HG02870 (cell line): ENCODE results near the gene NACC2.
"Not testable (repeated sequence)": the region's sequence is repeated elsewhere in the genome, so short reads cannot be mapped to it uniquely, and the experiment has no call there.

Source experiments
- ATAC-seq: cut with Tn5 transposase; IDR thresholded peaks from one replicate; pipeline ENCODE4 v1.9.1; 2021; ENCODE audit warnings: mild to moderate bottlenecking, moderate library complexity; ENCODE audit not compliant: unreplicated experiment

NACC2 gene

GRCh38 chr9:136112541-136112940 is 17.5 kb upstream of the NACC2 start:
- no peak for ATAC-seq

DNA sequence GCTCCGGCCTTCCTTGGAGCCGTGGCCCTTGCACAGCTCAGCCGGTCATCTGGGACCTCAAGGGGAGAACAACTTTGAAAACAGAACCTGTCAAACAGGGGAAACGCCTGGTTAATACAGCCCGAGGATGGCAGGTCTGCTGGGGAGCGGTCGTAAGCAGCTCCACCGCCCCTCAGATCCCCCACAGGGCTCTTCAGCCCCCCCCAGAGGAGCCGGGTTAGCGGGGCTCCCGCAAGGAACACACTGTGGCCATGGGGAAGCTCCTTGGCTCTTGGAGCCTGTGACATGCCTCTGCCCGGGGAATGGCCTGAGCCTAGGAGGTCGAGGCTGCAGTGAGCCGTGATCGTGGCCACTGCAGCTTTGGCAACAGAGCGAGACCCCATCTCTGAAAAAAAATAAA is 16.8 kb upstream of the NACC2 start:
- ATAC-seq: no peak

DNA sequence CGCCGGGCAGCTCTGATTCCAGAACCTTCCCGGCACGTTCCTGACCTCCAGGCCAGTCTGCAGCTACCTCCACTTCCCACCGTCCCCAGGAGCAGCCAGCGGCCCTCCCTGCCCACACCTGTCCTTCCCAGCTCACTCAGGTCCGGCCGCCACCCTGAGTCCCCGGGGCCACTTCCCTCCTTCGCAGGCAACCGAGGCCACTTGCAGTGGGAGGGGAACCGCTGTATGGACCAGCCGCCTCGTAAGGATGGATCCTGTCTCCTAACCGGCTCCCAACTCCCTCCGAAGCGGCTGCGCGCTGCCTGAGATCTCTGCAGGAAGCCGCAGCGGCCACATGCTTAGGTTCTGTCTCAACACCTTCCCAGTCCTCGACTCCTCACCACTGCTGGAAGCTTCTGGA is 16.1 kb upstream of the NACC2 start:
- no peak for ATAC-seq

DNA sequence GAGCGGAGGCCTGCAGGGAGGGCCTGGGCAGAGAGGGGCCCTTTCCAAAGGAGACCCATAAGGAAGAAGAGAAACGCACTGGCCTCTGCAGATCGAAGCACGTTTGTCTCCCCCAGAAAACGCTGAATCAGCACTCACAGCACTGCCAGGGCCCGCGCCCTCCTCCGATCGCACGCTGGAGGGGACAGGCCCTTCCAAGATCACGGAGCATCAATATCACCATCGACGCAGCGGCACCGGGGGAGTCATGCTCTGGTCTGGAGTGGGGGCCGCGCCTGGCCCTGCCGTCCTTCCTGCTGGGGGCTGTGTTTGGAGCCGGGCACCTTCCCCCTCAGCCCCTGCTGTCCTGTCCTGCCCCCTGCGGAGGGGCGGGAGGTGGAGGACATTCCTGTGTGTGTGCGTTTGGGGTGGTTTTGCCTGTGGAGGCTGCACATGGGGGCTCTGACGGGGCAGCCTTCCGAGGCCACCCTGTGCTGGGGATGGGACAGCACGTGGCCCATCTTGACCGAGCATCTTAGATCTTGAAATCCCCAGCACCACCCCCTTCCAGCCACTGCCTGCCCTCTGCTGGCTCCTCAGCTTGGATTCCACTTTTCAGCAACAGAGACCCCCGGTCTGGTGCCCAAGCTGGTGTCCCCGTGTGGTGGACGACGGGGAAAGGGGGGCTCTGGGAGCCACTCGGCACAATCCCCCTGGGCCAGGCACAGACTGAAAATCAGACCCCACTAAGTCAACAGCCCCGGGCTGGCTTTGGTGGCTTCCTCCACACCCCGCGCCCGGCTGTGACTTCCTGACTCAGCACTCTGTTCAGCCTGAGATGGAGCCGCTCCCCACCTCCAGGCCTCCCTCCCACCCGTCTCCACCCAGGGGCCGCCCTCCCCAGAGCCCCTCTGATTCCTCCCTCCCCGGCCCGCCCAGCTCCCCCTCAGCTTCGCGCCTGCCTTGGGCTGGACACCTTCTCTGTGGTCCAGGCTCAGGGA is 15.3 kb upstream of the NACC2 start:
- no peak for ATAC-seq

DNA sequence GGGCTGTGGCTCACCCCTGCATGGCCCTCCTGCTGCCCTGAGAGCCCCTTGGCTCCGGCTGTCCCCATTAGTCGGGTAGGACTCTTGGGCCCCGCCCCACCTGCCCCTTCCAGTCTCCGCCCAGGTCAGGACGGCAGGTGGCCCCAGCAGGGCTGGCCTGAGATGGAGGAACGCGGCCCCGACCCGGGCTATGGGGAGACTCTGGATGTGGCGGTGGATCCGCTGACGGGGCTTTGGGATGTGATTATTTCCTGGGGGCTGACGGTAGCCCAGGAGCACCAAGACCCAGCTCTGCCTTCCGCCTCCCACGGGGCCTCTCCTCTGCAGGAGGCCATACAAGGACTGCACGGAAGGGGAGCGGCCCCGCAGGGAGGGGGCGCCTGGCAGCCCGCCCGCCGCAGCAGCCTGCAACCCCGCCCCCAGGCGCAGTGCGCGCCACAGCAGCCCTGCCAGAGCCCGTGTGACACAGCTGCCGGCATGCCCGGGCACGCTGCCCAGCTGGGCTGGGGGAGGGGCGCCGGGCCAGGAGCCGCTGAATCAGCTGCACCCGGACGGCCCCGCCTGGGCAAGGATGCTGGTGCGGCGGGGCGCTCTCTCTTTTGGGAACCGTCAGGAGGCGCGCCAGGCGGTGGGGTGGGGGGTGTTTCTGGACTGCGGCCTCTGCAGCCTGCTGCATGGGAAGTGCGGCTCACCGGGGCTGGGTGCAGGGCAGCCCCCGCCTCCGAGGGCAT is 14.4 kb upstream of the NACC2 start:
- ATAC-seq: peak; percentile 75

GRCh38 chr9:136108648-136109266 is 13.7 kb upstream of the NACC2 start:
- ATAC-seq: no peak

GRCh38 chr9:136107953-136108647 is 13.0 kb upstream of the NACC2 start:
- no peak for ATAC-seq

- ATAC-seq: no peak
Observed at GRCh38 chr9:136107155-136107952, 12.3 kb upstream of the NACC2 start.

- no peak for ATAC-seq
Observed at GRCh38 chr9:136105398-136106135, 10.5 kb upstream of the NACC2 start.

DNA sequence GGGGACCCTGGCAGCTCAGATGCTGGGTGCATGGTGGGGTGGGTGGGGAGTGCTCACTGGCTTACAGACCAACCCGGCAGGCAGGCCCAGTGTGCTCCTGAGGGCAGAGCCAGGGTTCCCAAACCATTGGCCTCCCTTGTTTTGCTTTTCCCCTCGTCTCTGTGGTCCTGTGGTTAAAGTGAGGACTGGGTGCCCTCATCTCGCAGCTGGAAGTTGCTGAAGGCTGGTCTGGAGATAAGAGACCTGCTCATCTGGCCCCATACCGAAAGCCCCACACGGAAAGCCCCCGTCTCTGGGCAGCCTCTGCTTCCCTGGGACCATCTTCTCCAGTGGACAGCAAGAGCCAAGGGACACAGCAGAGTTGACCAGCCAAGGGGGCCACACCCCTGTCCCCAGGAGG is 9.8 kb upstream of the NACC2 start:
- no peak for ATAC-seq

DNA sequence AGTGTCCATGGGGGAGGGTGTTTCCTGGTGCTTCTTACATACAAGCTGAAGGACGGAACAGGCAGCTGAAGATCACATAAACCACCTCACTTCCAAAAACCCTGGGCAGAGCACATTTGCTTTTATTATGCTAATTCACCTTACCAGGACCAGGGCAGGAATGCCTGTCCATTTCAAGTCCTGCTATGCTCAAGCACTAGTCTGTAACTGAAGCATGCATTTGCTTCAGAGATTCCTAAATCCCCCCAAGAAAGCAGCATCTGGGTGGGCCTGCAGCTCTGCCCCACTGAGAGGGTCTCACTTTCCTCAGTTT is 9.4 kb upstream of the NACC2 start:
- ATAC-seq: no peak

DNA sequence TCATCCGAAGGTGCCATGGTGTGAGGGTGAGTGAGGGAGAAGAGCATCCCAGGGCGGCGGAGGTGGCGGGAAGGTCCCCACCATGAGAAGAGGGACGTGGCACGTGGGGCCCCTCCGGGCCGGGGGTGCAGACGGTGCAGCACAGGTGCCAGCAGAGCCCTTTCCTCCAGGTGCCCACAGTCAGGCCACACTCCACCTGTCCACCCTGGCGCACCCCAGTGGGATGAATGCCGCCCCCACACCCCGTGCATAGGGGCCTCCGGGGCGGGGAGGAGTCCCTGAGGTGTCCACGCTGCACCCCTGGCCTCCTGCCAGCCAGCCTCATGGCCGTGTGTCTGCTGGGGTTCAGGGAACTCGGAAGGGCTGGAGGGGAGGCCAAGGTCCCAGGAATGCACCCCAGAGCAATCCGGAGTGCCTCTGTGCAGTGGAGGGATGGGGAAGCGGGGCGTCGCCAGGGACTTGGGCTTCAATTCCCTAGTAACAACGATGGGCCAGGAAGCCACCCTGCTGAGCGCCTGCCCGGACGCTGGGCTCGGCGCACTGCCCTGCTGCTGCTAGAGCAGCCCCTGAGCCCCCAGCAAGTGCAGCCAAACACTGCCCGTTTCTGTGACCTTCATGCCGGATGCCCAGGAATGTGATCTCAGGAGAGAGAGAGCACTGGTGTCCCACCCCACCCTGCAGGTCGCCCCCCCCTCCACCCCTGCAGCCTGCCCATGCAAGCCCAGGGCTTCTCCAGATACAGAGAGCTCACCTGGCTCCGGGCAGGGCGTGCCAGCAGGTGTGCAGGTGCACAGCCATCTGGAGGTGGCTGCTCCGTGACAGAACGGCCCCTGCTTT is 8.8 kb upstream of the NACC2 start:
- ATAC-seq: no peak

DNA sequence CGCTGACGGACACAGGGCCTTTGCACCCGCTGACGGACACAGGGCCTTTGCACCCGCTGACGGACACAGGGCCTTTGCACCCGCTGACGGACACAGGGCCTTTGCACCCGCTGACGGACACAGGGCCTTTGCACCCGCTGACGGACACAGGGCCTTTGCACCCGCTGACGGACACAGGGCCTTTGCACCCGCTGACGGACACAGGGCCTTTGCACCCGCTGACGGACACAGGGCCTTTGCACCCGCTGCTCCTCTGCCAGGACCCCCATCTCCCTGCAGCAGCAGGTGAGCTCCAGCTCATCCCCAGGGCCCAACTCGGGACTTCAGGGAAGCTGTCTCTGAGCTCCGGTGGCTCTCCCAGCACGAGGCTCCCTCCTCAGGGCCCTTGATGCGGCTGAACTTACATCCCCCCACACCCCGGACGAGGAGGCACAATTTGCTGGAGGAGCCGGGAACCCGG is 6.6 kb upstream of the NACC2 start:
- not testable (repeated sequence) for ATAC-seq

GRCh38 chr9:136100700-136101614 is 5.9 kb upstream of the NACC2 start:
- no peak for ATAC-seq

- no peak for ATAC-seq
Observed at GRCh38 chr9:136099542-136099941, 4.5 kb upstream of the NACC2 start.

- no peak for ATAC-seq
Observed at GRCh38 chr9:136098844-136099243, 3.8 kb upstream of the NACC2 start.

GRCh38 chr9:136098210-136098609 is 3.1 kb upstream of the NACC2 start:
- ATAC-seq: no peak
